Panc1 (cell line): ENCODE results near the gene KRTAP12-2. TPM values are rescaled to one million over a fixed set of nuclear protein-coding genes. Genes with fewer than 3 reads are reported as not detected.

ENCODE experiments used
- ATAC-seq: fragments of 200-7000 bp; cut with Tn5 transposase; 2 replicates; pipeline ENCODE4 v1.9.1; 2020; ENCODE audit warnings: mild to moderate bottlenecking, moderate library complexity
- BruUV-seq: library from RNA; stranded (reverse); fragments of 400-500 nt; replicated peaks from 2 replicates; lab custom pipeline; 2021; lab: Mats Ljungman, UMichigan
- CTCF ChIA-PET: fragments of 300-600 bp; sonication (Branson Sonifier 250); formaldehyde crosslinking; loops from one replicate; lab custom pipeline; 2022; ENCODE audit warnings: antibody characterized with exemption; lab: Charles Lee
- POLR2A ChIA-PET: fragments of 300-600 bp; sonication (Branson Sonifier 250); formaldehyde crosslinking; loops from one replicate; lab custom pipeline; 2022; ENCODE audit warnings: antibody characterized with exemption; lab: Charles Lee
- DNase-seq: peaks from one replicate; pipeline ENCODE4 v3.0.0-alpha.2; 2010; ENCODE audit warnings: low read depth, low spot score
- H3K27ac ChIP-seq: 2 replicates; pipeline ENCODE4 v1.5.1; 2011; ENCODE audit warnings: mild to moderate bottlenecking, low read length, inconsistent platforms
- H3K27me3 ChIP-seq: fragments of 200-500 bp; sonication (Bioruptor generic); 2 replicates; pipeline ENCODE4 v1.6.0; 2014; ENCODE audit warnings: low read length, inconsistent platforms; ENCODE audit not compliant: control insufficient read depth, insufficient read depth
- H3K36me3 ChIP-seq: fragments of 200-500 bp; sonication (Bioruptor generic); 2 replicates; pipeline ENCODE4 v1.5.1; 2014; ENCODE audit warnings: inconsistent platforms, mild to moderate bottlenecking, low read length, moderate library complexity; ENCODE audit not compliant: control insufficient read depth, insufficient read depth
- H3K4me1 ChIP-seq: 2 replicates; pipeline ENCODE4 v1.5.1; 2011; ENCODE audit warnings: inconsistent platforms, mild to moderate bottlenecking, low read length, moderate library complexity; ENCODE audit not compliant: control insufficient read depth, insufficient read depth
- H3K4me3 ChIP-seq, 2 experiments: 2 replicates each; pipeline ENCODE4 v1.5.1; 2011 to 2012; ENCODE audit warnings: low read depth in 2 of 2, low read length in 2 of 2, mild to moderate bottlenecking in 2 of 2, inconsistent platforms in 1 of 2, moderate library complexity in 1 of 2
- H3K9me3 ChIP-seq: fragments of 200-500 bp; sonication (Bioruptor generic); 2 replicates; pipeline ENCODE4 v1.5.1; 2014; ENCODE audit warnings: low read depth, mild to moderate bottlenecking, inconsistent platforms, low read length, moderate library complexity; ENCODE audit not compliant: control insufficient read depth, insufficient read depth
- CTCF ChIP-seq: fragments of 450-650 bp; IDR thresholded peaks from 2 replicates; pipeline ENCODE4 v1.5.1; 2017; ENCODE audit warnings: mild to moderate bottlenecking
- POLR2AphosphoS5 ChIP-seq: IDR thresholded peaks from 2 replicates; pipeline ENCODE4 v1.6.1; 2012; ENCODE audit warnings: mild to moderate bottlenecking, low read depth, low read length, moderate library complexity
- REST ChIP-seq, 2 experiments: IDR thresholded peaks; 2 replicates each; pipeline ENCODE4 v1.6.1; 2011 to 2012; ENCODE audit warnings: low read depth in 2 of 2, control low read depth in 1 of 2, low read length in 1 of 2, mild to moderate bottlenecking in 1 of 2, moderate library complexity in 1 of 2; ENCODE audit not compliant: insufficient read depth in 1 of 2
- SIN3A ChIP-seq: IDR thresholded peaks from 2 replicates; pipeline ENCODE4 v1.6.1; 2012; ENCODE audit warnings: low read depth, mild to moderate bottlenecking, low read length, moderate library complexity, borderline replicate concordance; ENCODE audit not compliant: insufficient read depth
- TCF7L2 ChIP-seq: IDR thresholded peaks from 2 replicates; pipeline ENCODE4 v1.6.1; 2011; ENCODE audit warnings: mild to moderate bottlenecking, low read depth, low read length, inconsistent platforms
- in situ Hi-C: cut with HindIII; loops from 2 replicates; pipeline ENCODE4 v1.10.0; 2016; ENCODE audit warnings: low sequenced_read_pairs, low pct_unique_long_range_greater_than_20kb
- intact Hi-C: fragments of 100-400 bp; cut with micrococcal nuclease; formaldehyde crosslinking; loops from one replicate; pipeline ENCODE4 v1.10.0; 2022; ENCODE audit not compliant: unreplicated experiment
- total RNA-seq: library from RNA; stranded (reverse); gene quantifications from one replicate; pipeline ENCODE4 v1.2.1, GENCODE V29; 2021; ENCODE audit not compliant: unreplicated experiment

The KRTAP12-2 gene
- total RNA-seq, 1 experiment from 2014 or later = not detected

DNA sequence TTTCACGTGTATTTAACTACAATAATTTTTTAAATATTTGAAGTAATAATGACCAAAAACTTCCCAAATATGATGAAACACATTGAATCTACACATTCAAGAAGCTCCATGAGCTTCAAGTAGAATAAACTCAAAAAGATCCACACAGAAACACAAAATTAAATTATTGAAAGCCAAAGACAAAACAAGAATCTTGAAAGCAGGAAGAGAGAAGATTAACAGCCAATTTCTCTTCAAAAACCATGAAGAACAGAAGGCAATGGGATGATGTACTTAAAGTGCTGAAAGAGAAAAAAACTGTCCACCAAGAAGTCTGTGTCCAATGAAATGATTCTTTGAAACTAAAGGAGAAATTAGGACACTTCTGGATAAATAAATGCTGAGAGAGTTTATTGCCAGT is 34.7 kb downstream of the KRTAP12-2 start:
- Histone ChIP-seq H3K9me3 (no peaks in the 10 kb centered on the region; the same call in 1 of the 2 replicates), H3K27ac (no peak overlapping the region), H3K4me1 (no peaks in the 10 kb centered on the region), H3K36me3 (no peaks in the 10 kb centered on the region), H3K27me3 (no peaks in the 10 kb centered on the region), H3K4me3 (no peak overlapping the region)
- ChIA-PET POLR2A (no interaction called here), CTCF (no interaction called here)
- intact Hi-C loops = no loop called here
- ATAC-seq = no peak
- TF ChIP-seq REST (IDR thresholded peaks at IDR 0.05; ENCODE audit: insufficient read depth in 1 of 2, low read depth in 2 of 2, low read length in 1 of 2) (no peak), SIN3A (no peak), TCF7L2 (no peak), POLR2AphosphoS5 (no peak), CTCF (no peak)
- BruUV-seq = no TSS peak
- DNase-seq = no peak
- in situ Hi-C loops = no loop called here

- intact Hi-C loops = no loop called here
- Histone ChIP-seq H3K27ac (no peak overlapping the region), H3K27me3 (no peaks in the 10 kb centered on the region), H3K4me3 (no peak overlapping the region), H3K4me1 (no peaks in the 10 kb centered on the region), H3K36me3 (no peaks in the 10 kb centered on the region), H3K9me3 (no peaks in the 10 kb centered on the region; the same call in 1 of the 2 replicates)
- ATAC-seq (no peak), DNase-seq (no peak)
- in situ Hi-C loops = no loop called here
- POLR2A ChIA-PET = interaction anchor here (0.6 kb wide), 1 partner anchor 15 kb away, joined by 3 read pairs; no protein-coding TSS in a partner anchor
- CTCF ChIA-PET = no interaction called here
- no TSS peak for BruUV-seq
- TF ChIP-seq POLR2AphosphoS5 (no peak), REST (IDR thresholded peaks at IDR 0.05; ENCODE audit: insufficient read depth in 1 of 2, low read depth in 2 of 2, low read length in 1 of 2) (no peak), SIN3A (no peak), TCF7L2 (no peak), CTCF (no peak)
Measured at GRCh38 chr21:44630440-44630839, 36.3 kb downstream of the KRTAP12-2 start.
